ENCODE measurements around the gene CAPZA2.

GRCh38 chr7:116837586-116837985 is 24.8 kb upstream of the CAPZA2 start:
- no peak for TF ChIP-seq CTCF (IDR thresholded peaks at IDR 0.05)
- no peak for TF ChIP-seq POLR2A (IDR thresholded peaks at IDR 0.05)

Measured in heart left ventricle (tissue), 13 donors.